ENCODE data around the gene STEAP1B. TPM values are rescaled to one million over a fixed set of nuclear protein-coding genes. Genes with fewer than 3 reads are reported as not detected.

Gene STEAP1B
- total RNA-seq, 1 donor from 2014 or later = 5.6 TPM

GRCh38 chr7:22399091-22399490 is 100.9 kb downstream of the STEAP1B start:
- Mint-ChIP-seq H3K4me3 (ENCODE audit: unreplicated experiment) (no peak overlapping the region), H3K9me3 (ENCODE audit: unreplicated experiment) (no peaks in the 10 kb centered on the region), H3K27me3 (ENCODE audit: unreplicated experiment) (peaks cover 1% of the 10 kb centered on the region), H3K4me1 (ENCODE audit: unreplicated experiment) (peaks cover 21% of the 10 kb centered on the region), H3K36me3 (ENCODE audit: low read depth, unreplicated experiment) (no peaks in the 10 kb centered on the region), H3K27ac (ENCODE audit: unreplicated experiment) (no peak overlapping the region)
- TF ChIP-seq, protein P1, sequence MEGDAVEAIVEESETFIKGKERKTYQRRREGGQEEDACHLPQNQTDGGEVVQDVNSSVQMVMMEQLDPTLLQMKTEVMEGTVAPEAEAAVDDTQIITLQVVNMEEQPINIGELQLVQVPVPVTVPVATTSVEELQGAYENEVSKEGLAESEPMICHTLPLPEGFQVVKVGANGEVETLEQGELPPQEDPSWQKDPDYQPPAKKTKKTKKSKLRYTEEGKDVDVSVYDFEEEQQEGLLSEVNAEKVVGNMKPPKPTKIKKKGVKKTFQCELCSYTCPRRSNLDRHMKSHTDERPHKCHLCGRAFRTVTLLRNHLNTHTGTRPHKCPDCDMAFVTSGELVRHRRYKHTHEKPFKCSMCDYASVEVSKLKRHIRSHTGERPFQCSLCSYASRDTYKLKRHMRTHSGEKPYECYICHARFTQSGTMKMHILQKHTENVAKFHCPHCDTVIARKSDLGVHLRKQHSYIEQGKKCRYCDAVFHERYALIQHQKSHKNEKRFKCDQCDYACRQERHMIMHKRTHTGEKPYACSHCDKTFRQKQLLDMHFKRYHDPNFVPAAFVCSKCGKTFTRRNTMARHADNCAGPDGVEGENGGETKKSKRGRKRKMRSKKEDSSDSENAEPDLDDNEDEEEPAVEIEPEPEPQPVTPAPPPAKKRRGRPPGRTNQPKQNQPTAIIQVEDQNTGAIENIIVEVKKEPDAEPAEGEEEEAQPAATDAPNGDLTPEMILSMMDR (IDR thresholded peaks at IDR 0.05; ENCODE audit: unreplicated experiment) = no peak
- no peak for DNase-seq (ENCODE audit: low spot score)

DNA sequence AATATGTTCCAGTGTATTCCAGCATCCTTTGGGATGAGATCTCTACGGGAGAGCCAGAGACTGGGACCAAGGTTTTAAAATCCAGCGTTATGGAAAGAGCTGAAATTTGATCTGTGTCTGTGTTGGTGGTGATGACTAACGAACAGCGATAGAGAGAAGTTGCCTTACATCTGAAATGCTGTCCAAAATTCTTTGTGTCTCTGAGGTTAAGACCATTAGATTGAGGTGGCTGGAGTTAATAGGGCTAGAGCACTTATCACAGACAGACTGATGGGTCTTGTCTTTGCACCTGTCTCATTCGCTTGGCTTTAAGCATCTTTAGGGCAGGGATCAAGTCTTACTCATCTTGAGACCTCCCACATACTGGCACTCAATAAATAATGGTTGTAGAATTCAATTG is 102.0 kb downstream of the STEAP1B start:
- Mint-ChIP-seq H3K4me3 (ENCODE audit: unreplicated experiment) (no peak overlapping the region), H3K27ac (ENCODE audit: unreplicated experiment) (peak overlapping the region; percentile 71), H3K36me3 (ENCODE audit: low read depth, unreplicated experiment) (no peaks in the 10 kb centered on the region), H3K9me3 (ENCODE audit: unreplicated experiment) (no peaks in the 10 kb centered on the region), H3K27me3 (ENCODE audit: unreplicated experiment) (peaks cover 1% of the 10 kb centered on the region), H3K4me1 (ENCODE audit: unreplicated experiment) (peaks cover 32% of the 10 kb centered on the region)
- TF ChIP-seq, protein P1 (IDR thresholded peaks at IDR 0.05; ENCODE audit: unreplicated experiment) = no peak
- DNase-seq (ENCODE audit: low spot score) = no peak

DNA sequence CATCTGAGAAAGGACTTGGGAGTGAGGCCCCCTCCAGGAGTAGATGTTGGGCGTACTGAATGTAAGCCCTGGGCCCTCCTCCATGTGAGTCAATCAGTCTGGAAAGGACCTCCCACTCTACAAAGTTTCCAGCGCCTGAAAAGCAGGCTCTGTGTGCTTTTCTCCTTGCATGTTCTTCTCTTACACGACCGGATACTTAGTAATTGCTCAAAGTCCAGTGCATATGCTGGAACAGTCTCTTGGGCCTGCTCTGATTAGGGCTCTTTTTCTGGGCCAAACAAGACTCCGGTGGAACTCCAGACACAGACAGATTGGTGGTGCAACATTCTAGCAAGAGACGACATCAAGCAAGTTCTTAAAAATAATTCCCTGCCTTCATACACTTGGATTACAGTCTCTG is 104.8 kb downstream of the STEAP1B start:
- H3K9me3 Mint-ChIP-seq (ENCODE audit: unreplicated experiment) = no peaks in the 10 kb centered on the region
- H3K4me3 Mint-ChIP-seq (ENCODE audit: unreplicated experiment) = no peak overlapping the region
- no peak for DNase-seq (ENCODE audit: low spot score)
- peaks cover 1% of the 10 kb centered on the region for H3K27me3 Mint-ChIP-seq (ENCODE audit: unreplicated experiment)
- H3K27ac Mint-ChIP-seq (ENCODE audit: unreplicated experiment) = no peak overlapping the region
- TF ChIP-seq, protein P1 (IDR thresholded peaks at IDR 0.05; ENCODE audit: unreplicated experiment) = no peak
- H3K4me1 Mint-ChIP-seq (ENCODE audit: unreplicated experiment) = peaks cover 47% of the 10 kb centered on the region
- no peaks in the 10 kb centered on the region for H3K36me3 Mint-ChIP-seq (ENCODE audit: low read depth, unreplicated experiment)

GRCh38 chr7:22394739-22395138 is 105.2 kb downstream of the STEAP1B start:
- peaks cover 1% of the 10 kb centered on the region for H3K27me3 Mint-ChIP-seq (ENCODE audit: unreplicated experiment)
- peaks cover 51% of the 10 kb centered on the region for H3K4me1 Mint-ChIP-seq (ENCODE audit: unreplicated experiment)
- TF ChIP-seq, protein P1 (IDR thresholded peaks at IDR 0.05; ENCODE audit: unreplicated experiment) = no peak
- H3K27ac Mint-ChIP-seq (ENCODE audit: unreplicated experiment) = peak overlapping the region; percentile 22
- H3K9me3 Mint-ChIP-seq (ENCODE audit: unreplicated experiment) = no peaks in the 10 kb centered on the region
- H3K36me3 Mint-ChIP-seq (ENCODE audit: low read depth, unreplicated experiment) = no peaks in the 10 kb centered on the region
- H3K4me3 Mint-ChIP-seq (ENCODE audit: unreplicated experiment) = no peak overlapping the region
- DNase-seq (ENCODE audit: low spot score) = no peak

- no peak for DNase-seq (ENCODE audit: low spot score)
- no peak overlapping the region for H3K4me3 Mint-ChIP-seq (ENCODE audit: unreplicated experiment)
- H3K4me1 Mint-ChIP-seq (ENCODE audit: unreplicated experiment) = peaks cover 51% of the 10 kb centered on the region
- no peaks in the 10 kb centered on the region for H3K9me3 Mint-ChIP-seq (ENCODE audit: unreplicated experiment)
- peak overlapping the region; percentile 91 for H3K27ac Mint-ChIP-seq (ENCODE audit: unreplicated experiment)
- no peaks in the 10 kb centered on the region for H3K36me3 Mint-ChIP-seq (ENCODE audit: low read depth, unreplicated experiment)
- peaks cover 1% of the 10 kb centered on the region for H3K27me3 Mint-ChIP-seq (ENCODE audit: unreplicated experiment)
- TF ChIP-seq, protein P1 (IDR thresholded peaks at IDR 0.05; ENCODE audit: unreplicated experiment) = no peak
Observed at GRCh38 chr7:22393913-22394729, 105.9 kb downstream of the STEAP1B start.

Data from endothelial cell (in vitro differentiated cells).